GM18507 (cell line): ENCODE data around the gene HMG20A.

Experiments
- DNase-seq: peaks from one replicate; pipeline ENCODE4 v3.0.0; 2011; ENCODE audit warnings: low read depth; ENCODE audit not compliant: insufficient read length; ENCODE audit errors: extremely low spot score
- FAIRE-seq: peaks from 2 replicates; lab custom pipeline; 2011; peaks lifted over from hg19 to GRCh38; lab: Jason Lieb, UNC

The HMG20A gene

DNA sequence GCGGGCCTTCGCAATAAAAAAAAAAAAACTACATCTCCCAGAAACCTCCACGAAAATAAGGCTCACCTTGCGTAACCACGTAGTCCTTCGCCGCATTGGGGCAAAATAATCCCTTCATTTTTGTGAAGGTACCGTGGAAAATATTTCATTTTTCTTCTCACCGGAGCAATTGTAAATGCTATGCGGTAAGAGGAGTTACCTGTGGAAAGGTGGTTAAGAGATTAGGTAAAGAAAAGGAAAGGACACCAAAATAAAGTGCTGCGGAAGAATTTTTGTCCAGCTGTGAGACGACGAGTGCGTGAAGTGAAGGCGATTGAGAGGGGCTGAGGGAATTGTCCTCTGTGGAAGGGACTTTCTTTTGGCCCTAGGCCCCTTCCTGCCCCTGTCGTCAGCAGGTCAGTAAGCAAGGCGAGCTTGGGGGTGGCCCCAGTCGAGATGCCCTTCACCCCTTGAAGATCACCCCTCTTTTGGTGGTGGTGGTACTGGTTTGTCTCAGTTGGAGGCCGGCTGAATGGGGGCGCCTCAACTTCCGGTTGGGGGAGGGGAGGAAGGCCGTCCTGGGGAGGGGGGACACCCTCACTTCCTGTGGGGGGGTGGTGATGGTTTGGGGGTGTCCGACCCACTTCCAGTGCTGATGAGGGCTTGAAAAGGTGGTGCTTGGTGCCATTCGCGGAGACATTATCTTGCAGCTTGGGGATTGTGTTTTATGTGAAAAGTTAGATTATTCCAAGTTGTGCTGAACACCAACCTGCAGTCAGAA, at the start of gene HMG20A:
Gene HMG20A, plus strand, starts transcription at position 279 of the 760 bp plus-strand sequence. CDS start 37,520 bp downstream, outside the sequence.
- DNase-seq (no peak), FAIRE-seq (no peak)

DNA sequence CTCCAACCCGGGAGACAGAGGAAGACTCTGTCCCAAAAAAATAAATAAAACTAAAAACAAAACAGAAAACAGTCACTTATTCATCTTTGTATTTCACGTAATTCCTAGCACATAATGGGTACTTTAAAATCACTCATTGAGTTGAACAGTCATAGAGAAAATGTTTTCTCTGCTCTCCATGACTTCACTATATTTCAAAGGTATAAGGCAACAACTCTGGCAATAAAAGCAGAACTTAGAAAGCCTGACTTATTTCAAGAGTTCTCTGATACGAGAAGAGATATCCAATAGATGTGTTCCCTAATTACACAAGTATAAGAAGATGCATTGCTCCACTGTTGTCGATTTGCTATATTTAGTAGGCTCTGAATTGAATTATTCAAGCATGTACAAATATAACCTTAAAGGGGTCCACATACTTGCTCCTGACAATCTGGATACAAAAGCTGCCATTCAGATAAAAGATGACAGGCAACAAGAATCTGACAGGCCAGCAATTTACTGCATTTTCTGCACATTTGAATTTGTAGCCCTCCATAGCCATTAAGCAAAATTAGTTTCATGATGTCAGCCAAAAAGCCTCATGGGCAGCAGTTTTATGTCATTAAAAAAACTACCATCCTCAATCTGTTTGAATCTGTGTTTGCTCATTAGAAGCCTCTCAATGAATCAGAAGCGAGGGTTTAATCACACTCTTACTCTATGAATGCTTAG, 48.7 kb upstream of the HMG20A start:
- FAIRE-seq (no peak), DNase-seq (no peak)

DNA sequence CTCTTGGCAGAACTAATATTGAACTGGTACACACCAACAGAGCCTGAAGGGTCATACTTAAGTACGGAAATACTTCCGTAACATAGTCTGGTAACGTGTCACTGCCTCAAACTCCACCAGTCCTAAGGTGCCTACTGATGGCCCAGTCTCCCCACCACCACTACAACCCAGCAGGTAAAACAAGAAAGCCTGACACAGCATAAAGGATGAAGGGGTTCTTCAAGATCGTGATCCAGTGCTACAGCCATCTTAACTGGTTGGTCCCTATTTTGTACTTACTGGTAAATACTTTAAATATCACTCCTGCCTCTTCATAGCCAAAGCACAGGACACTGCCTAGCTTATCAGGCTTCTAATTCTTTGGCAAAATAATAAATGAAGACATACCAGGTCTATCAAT, 47.2 kb upstream of the HMG20A start:
- no peak for DNase-seq
- FAIRE-seq, result no peak

DNA sequence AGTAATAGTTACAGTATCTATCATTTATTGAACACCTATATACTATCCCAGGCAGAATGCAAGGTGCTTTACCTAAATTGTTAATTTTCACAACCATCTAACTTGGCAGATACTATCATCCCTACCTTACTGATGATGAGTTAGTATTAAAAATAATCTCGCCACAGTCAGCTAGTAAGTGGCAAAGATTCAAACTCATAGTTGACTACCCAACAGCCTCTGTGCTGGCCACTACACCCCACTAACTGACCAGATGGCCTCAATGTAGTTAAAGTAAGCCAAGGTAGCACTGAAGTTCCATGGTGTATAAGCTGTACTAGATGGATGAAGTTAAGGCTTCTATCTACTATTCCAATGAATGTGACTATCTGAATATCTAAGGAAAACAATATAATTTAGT, 45.6 kb upstream of the HMG20A start:
- DNase-seq (no peak), FAIRE-seq (no peak)

DNA sequence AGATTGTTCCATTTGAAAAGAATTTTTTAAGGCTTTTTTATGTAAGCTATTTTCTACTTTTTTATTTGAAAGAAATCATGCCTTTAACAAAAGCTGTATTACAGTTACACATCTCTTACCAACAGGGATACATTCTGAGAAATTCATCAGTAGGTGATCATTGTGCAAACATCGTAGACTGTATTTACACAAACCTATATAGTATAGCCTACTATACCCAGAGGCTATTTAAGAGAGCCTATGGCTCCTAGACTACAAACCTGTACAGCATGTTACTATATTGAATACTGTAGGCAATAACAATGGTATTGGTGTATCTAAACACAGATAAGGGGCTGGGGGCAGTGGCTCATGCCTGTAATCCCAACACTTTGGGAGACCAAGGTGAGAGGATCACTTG, 43.9 kb upstream of the HMG20A start:
- DNase-seq (no peak), FAIRE-seq (no peak)

DNA sequence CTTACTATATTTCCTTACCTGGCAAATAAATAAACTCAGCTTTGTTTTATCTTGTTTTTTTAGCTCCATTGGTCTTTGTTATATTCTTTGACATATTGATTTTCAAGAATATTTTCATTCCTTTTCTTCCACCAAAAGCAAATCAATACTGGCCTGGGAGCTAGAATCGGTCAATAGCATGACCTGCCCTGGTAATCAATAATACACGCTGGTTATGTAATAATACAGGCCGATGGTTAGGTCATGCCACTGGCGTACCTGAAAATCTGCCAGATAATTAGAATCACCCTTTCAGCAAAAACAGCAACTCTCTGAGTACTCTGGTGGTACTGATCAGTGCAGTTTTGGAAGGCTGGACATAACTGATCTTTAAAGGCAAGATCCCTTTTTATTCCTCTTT, 40.7 kb upstream of the HMG20A start:
- DNase-seq (no peak), FAIRE-seq (no peak)

DNA sequence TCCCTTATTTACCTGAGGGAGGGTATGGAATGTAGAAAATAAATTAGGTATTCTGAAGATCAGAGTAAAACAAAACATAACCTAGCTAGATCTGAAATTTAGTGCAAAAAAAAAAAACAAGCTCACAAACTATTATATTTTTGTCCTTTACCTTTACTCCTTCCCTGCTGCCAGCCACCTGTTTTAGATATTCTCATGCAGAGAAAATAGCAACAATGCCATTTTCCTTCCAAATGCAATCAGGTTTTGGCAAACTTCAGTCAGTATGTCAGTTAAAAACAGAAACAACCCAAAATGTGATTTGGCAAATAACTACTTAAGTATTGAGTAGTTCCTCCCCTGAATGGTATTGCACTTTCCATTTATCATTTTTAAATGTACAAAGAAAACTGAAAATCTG, 36.6 kb upstream of the HMG20A start:
- FAIRE-seq, result peak; percentile 55
- no peak for DNase-seq

DNA sequence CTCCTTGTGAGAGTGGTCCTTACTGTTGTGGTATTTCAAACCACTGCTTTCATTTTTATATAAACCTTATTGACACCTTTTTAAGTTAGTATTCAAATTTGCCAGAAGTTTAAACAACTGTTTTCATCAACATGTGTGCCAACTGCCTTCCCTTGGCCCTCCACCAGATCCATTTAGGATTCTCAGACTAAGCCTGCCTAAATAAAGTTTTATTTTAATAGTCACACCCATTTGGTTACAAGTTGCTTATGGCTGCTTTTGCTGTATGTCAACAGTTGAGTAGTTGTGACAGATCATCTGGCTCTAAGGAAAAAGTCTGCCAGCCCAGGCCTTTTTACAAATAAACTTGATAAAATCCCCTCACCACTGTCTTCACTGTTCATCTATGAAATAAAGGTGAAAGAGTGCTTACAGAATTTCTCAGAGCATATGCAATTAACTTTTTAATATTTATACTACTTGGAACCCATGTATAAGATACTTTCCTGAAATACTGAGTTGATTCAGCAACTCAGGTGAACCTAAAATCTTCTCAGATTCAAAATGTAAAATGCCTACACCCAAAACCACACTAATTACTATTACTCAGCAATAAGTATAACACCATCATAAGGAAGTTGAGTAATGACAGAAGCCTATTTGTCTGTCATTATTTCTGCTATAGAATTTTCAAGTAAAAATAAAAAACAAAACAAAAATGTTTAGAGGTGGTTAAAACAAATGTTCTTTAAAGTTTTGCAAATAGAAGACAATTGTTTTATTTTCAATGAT, 35.9 kb upstream of the HMG20A start:
- DNase-seq (no peak), FAIRE-seq (no peak)

DNA sequence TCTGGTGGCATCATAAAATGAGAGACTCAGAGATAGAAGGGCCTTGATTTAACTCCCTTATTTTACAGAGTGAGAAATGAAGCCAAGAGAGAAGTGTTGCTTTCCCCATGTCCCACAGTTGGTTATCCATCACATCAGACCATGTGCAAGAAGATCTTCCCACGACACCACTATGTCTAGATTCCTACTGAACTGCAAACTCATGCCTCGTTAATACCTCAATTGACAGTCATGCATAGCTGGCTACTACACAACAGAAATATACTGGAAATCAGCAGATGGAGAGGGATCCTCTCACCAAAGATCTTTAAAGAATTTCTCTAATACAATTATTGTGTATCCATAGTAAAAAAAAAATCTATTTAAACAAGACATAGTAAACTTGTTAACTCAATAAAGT, 34.1 kb upstream of the HMG20A start:
- DNase-seq (no peak), FAIRE-seq (no peak)

DNA sequence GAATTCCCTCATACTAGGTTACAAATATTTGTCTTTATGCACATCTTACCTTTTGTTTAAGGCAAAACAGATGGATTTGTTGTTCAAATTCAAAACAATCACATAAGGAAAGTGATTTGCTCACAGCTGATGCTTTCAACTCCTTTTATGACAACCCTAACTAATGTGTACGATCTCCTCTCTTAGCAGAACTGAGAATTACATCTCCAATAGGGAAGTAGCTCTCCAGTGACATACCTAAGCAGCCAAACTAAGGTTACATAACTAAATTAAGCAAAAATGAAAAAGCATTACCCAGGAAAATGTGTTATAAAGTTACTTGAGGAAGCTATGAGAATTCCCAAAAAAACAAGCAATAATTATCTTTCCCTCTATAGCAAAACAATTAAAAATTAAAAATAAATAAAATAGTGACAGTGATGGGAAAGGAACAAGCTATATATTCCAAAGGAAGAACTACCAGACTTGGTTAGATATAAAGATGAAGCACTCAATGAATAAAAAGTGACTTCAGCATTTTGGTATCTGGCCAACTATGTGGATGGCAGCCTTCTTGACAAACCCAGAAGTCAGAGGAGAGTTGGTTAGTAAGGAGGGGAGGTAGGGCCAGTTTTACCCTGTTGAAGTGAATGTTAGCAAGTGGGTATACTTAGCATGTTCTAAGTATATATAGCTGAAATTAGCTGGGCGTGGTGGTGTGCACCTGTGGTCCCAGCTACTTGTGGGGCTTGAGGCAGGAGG, 33.2 kb upstream of the HMG20A start:
- FAIRE-seq (no peak), DNase-seq (no peak)

DNA sequence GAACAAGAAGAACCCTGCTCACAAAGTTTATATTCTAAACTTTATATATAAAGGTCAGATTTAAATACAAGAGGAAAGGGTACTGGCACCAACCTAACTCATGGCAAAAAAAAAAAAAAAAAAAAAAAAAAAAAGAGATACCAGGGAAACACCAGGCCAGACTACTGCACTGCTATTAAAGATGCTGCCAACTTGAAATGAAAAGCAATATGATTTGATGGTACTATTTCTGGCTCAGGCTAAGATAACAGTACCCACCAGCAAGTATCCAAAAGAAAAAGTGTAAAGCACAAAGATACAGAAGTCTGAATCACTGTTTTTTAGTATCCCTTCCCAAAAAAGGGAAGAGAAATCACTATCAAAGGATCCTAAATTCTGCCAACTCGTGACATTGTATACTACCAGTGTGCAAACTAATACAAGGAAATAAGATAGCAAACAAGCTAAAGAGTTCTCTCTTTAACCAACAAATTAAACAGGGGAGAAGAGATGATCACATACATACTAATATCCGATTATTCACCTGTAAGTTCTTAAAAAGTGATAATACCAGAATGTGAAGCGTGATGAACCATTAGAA, 29.2 kb upstream of the HMG20A start:
- DNase-seq (no peak), FAIRE-seq (no peak)

DNA sequence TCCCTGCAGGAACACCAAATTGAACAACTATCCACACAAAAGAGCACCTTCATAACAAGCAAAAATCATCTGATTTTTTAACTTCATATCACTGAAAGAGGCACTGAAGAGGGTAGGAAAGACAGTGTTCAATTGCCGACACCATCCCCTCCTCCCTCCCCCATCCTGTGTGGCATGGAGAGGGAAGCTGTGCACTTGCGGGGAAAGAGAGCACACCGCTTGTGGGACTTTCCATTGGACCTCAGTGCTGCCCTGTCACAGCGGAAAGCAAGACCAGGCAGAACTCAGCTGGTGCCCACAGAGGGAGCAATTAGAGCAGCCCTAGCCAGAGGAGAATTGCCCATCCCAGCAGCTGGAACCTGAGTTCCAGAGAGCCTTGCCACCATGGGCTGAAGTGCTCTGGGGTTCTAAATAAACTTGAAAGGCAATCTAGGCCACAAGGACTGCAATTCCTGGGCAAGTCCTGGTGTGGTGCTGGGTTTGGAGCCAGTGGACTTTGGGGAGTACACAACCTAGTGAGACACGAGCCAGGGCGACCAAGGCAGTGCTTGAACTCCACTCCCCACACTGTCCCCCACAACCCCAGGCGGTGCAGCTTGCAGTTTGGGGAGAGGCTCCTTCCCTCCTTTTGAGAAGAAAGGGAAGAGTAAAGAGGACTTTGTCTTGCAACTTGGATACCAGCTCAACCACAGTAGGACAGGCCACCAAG, 27.8 kb upstream of the HMG20A start:
- DNase-seq, result no peak

DNA sequence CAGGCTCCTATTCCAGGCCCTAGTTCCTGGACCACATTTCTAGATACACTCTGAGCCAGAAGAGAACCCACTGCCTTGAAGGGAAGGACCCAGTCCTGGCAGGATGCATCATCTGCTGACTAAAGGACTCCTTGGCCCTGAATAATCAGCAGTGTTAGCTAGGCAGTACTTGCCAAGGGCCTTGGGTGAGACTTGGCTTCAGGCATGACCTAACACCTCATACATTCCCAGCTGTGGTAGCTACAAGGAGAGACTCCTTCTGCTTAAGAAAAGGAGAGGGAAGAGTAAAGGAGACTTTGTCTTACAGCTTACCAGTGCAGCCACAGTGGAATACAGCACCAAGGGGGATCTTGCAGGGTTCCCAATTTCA, 27.2 kb upstream of the HMG20A start:
- FAIRE-seq (no peak), DNase-seq (no peak)

More for the DNA sequence above, 27.8 kb upstream of the HMG20A start:
- FAIRE-seq, result no peak

DNA sequence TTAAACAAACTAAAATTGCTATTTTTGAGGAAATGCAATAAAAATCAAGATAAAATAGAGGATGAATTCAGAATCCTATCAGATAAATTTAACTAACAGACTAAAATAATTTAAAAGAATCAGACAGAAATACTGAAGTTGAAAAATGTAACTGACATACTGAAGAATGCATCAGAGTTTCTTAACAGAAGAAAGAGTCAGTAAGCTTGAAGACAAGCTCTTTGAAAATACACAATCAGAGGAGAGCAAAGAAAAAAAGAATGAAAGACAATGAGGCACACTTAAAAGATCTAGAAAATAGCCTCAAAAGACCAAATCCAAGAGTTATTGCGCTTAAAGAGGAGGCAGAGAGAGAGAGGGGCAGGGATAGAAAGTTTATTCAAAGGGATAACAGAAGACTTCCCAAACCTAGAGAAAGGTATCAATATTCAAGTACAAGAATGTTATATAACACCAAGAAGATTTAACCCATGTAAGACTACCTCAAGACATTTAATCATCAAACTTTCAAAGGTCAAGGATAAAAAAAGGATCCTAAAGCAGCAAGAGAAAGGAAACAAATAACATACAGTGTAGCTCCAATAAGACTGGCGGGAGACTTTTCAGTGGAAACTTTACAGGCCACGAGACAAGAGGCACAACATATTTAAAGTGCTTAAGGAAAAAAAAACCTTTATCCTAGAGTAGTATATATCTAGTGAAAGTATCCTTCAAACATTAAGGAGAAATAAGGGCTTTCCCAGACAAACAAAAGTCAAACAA, 25.5 kb upstream of the HMG20A start:
- DNase-seq, result no peak
- no peak for FAIRE-seq

DNA sequence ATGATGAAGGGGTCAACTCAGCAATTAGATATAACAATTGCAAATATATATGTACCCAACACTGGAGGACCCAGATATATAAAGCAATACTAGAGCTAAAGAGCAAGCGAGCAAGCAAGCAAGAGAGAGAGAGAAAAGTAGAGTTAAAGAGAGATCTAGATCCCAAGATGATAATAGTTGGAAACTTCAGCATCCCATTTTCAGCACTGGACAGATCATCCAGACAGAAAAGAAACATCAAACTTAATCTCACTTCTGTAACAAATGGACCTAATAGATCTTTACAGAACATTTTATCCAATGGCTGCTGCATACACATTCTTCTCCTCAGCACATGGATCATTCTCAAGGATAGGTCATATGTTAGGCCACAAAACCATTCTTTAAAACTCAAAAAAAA, 24.0 kb upstream of the HMG20A start:
- DNase-seq, result no peak
- no peak for FAIRE-seq

DNA sequence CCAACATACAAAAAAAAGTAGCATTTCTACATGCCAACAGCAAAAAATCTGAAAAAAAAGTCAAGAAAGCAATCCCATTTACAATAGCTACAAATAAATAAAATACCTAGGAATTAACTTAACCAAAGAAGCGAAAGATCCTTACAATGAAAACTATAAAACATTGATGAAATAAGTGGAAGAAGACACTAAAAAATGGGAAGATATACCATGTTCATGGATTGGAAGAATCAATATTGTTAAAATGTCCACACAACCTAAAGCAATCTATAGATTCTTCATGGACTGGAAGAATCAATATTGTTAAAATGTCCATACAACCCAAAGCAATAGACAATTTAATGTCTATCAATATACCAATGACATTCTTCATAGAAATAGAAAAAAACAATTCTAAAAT, 21.8 kb upstream of the HMG20A start:
- no peak for DNase-seq
- no peak for FAIRE-seq

DNA sequence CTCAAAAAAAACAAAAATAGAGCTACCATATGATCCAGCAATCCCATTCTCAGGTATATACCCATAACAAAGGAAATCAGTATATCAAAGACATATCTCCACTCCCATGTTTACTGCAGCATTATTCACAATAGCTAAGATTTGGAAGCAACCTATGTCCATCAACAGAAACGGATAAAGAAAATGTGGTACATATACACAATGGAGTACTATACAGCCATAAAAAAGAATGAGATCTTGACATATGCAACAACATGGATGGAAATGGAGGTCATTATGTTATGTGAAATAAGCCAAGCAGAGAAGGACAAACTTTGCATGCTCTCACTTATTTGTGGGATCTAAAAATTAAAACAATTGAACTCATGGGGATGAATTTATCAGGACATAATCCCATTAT, 20.4 kb upstream of the HMG20A start:
- no peak for FAIRE-seq
- DNase-seq, result no peak

DNA sequence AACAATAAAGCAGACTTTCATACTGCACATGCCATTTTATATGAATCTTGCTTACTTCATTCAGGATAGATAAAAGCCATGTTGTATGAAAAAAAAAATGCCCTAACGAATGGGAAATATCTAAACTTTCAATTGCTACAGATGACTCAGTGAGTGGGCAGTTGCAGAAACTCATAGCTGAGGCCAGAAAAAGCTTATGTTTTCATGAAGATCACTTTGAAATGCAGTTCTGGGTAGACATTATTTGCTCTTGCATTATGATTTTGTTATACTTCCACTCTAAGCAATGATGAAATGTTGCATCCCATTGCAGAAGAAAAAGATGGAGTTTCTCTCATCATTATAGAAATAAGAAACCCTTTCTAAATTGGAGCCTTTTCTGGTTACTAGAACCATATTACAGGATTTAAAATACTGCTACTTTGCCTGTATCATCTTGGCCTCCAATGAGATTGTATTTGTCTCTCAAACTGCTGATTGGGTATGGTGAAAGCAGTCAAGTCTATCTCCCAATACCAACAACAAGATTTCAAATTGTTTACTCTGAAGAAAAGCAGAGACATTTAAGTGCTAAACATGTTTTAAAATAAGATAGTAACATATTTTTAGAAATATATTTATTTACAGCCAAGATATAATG, 17.8 kb upstream of the HMG20A start:
- DNase-seq (no peak), FAIRE-seq (no peak)
